Activated CD8-positive, alpha-beta T cell treated with anti-CD3 and anti-CD28 coated beads, Interleukin-2, amount 10 ng/mL, durations not matched to agents 7 days and 5 days (primary cell): ENCODE data around the gene IGF2BP3. TPM values are rescaled to one million over a fixed set of nuclear protein-coding genes. Genes with fewer than 3 reads are reported as not detected.
A peak's percentile ranks its signal among the peaks of the same experiment; 100 is the strongest.

ENCODE experiments used
- ATAC-seq: fragments of 150-1000 bp; cut with Tn5 transposase; one replicate; pipeline ENCODE4 v1.10.0; 2021; ENCODE audit warnings: moderate library complexity
- CTCF ChIA-PET: fragments of 350-600 bp; sonication (Branson Sonifier 250); formaldehyde crosslinking; loops from one replicate; lab custom pipeline; 2021; ENCODE audit warnings: antibody characterized with exemption; lab: Charles Lee
- POLR2A ChIA-PET: fragments of 350-600 bp; sonication (Branson Sonifier 250); formaldehyde crosslinking; loops from one replicate; lab custom pipeline; 2021; ENCODE audit warnings: antibody characterized with exemption; lab: Charles Lee
- DNase-seq: peaks from one replicate; pipeline ENCODE4 v3.0.0-alpha.2; 2020
- H3K27ac Mint-ChIP-seq: one replicate; pipeline ENCODE4 v1.8.0; 2021; ENCODE audit warnings: mild to moderate bottlenecking, mixed read lengths
- H3K27me3 Mint-ChIP-seq: one replicate; pipeline ENCODE4 v1.8.0; 2021; ENCODE audit warnings: low read depth, mixed read lengths
- H3K36me3 Mint-ChIP-seq: one replicate; pipeline ENCODE4 v1.8.0; 2021; ENCODE audit warnings: low read depth, mixed read lengths
- H3K4me1 Mint-ChIP-seq: one replicate; pipeline ENCODE4 v1.8.0; 2021; ENCODE audit warnings: low read depth, mixed read lengths
- H3K4me3 Mint-ChIP-seq: one replicate; pipeline ENCODE4 v1.8.0; 2021; ENCODE audit warnings: mild to moderate bottlenecking, mixed read lengths
- H3K9me3 Mint-ChIP-seq: one replicate; pipeline ENCODE4 v1.8.0; 2022; ENCODE audit warnings: mixed read lengths; ENCODE audit not compliant: insufficient read depth
- total RNA-seq, 2 experiments: library from RNA; stranded (reverse); gene quantifications; one replicate each; pipeline ENCODE4 v1.2.3, GENCODE V29; 2021

IGF2BP3 gene
- total RNA-seq, 2 experiments from 2014 or later = 0.52 to 0.55 TPM

DNA sequence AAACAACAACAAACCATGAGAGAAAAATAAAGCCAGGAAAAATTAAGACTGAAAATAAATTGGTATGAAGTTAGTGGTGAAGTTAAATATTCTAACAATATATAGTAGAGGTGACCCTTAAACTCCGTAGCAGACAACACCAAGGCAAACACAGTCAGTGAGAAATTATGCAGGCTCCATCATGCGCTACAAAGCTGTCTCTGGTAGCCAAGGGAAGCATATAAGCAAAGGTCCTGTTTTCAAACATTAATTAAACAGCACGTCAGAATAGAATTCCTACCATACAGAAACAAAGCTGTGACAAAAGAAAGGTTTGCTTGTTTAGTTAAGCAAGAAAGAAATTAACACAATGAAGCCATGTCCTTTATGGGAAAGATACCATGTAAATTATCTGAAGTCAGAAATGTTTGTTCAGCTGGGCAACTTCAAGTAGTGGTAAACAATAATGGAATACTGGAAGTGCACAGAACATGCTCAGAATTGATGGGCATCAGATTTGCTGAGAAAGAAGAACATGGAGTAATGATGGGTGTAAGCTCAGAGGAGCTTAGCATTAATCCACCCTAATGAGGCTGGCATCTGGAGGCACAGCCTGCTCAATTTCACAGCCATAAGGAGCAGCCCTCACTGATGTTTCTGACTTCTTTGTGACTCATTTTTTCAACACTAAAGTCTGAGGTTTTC, 75.7 kb downstream of the IGF2BP3 start:
- Mint-ChIP-seq H3K36me3 (no peaks in the 10 kb centered on the region), H3K27me3 (peaks cover 11% of the 10 kb centered on the region), H3K4me1 (no peaks in the 10 kb centered on the region), H3K9me3 (no peaks in the 10 kb centered on the region), H3K27ac (no peak overlapping the region), H3K4me3 (no peak overlapping the region)
- no peak for DNase-seq
- ChIA-PET POLR2A (no interaction called here), CTCF (interaction anchor here (0.8 to 1.0 kb wide), 2 partner anchors 9 to 135 kb away, joined by 3 read pairs; no protein-coding TSS in a partner anchor)
- no peak for ATAC-seq

DNA sequence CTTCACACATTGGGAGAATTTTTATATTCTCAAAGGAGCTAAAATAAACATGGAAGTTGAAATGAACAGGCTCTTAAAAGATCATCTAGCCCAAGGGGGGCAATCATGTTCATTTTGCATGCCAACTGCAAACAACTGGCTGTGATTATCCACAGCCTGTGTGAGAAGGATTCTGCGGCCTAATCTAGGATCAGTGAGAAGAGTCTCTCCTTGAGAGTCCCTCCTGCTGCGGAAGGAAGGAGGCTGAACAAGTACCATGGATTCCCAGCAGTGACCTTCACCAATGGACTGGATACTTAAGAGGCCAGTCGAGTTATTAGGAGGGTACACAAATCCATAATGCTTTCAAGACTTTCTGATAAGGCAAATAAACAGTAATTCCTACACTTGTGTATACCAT, 76.7 kb downstream of the IGF2BP3 start:
- H3K36me3 Mint-ChIP-seq = no peaks in the 10 kb centered on the region
- no peak overlapping the region for H3K27ac Mint-ChIP-seq
- H3K9me3 Mint-ChIP-seq = no peaks in the 10 kb centered on the region
- H3K4me1 Mint-ChIP-seq = no peaks in the 10 kb centered on the region
- ChIA-PET POLR2A (no interaction called here), CTCF (no interaction called here)
- DNase-seq = no peak
- ATAC-seq = no peak
- no peak overlapping the region for H3K4me3 Mint-ChIP-seq
- peaks cover 11% of the 10 kb centered on the region for H3K27me3 Mint-ChIP-seq

DNA sequence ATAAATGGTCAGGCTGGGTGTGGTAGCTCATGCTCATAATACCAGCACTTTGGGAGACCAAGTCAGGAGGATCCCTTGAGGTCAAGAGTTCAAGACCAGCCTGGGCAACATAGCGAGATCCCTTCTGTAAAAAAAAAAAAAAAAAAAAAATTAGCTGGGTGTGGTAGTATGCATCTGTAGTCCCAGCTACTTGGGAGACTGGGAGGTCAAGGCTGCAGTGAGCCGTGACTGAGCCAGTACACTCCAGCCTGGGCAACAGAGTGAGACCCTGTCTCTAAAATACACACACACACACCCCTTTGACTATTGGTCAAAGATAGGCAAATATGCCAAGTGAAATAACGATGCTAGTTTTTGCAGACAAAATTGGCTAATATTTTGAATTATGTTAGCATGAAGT, 80.6 kb downstream of the IGF2BP3 start:
- ChIA-PET CTCF (no interaction called here), POLR2A (no interaction called here)
- H3K27me3 Mint-ChIP-seq = peaks cover 5% of the 10 kb centered on the region
- ATAC-seq (no peak), DNase-seq (no peak)
- H3K36me3 Mint-ChIP-seq = no peaks in the 10 kb centered on the region
- no peak overlapping the region for H3K27ac Mint-ChIP-seq
- H3K9me3 Mint-ChIP-seq = no peaks in the 10 kb centered on the region
- H3K4me3 Mint-ChIP-seq = no peak overlapping the region
- H3K4me1 Mint-ChIP-seq = peaks cover 1% of the 10 kb centered on the region

DNA sequence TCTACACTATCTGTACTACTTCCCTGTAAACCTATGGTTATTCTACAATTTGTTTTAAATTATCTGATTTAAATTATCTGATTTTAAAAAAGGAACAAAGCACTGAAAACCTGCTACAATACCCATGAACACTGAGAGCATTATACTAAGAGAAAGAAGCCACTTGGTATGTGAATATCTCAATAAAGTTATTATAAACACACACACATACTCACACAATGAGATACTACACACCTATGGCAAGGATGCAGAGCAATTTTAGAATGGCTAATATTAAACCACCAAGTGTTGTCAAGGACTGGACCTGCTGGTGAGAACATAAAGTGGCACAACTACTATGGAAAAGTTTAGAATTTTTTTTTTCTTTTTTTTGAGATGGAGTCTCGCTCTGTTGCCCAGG, 82.7 kb downstream of the IGF2BP3 start:
- no peak overlapping the region for H3K27ac Mint-ChIP-seq
- no peak for DNase-seq
- H3K4me1 Mint-ChIP-seq = peaks cover 1% of the 10 kb centered on the region
- peaks cover 2% of the 10 kb centered on the region for H3K27me3 Mint-ChIP-seq
- CTCF ChIA-PET = no interaction called here
- H3K4me3 Mint-ChIP-seq = no peak overlapping the region
- no peak for ATAC-seq
- POLR2A ChIA-PET = no interaction called here
- H3K36me3 Mint-ChIP-seq = no peaks in the 10 kb centered on the region
- H3K9me3 Mint-ChIP-seq = no peaks in the 10 kb centered on the region

DNA sequence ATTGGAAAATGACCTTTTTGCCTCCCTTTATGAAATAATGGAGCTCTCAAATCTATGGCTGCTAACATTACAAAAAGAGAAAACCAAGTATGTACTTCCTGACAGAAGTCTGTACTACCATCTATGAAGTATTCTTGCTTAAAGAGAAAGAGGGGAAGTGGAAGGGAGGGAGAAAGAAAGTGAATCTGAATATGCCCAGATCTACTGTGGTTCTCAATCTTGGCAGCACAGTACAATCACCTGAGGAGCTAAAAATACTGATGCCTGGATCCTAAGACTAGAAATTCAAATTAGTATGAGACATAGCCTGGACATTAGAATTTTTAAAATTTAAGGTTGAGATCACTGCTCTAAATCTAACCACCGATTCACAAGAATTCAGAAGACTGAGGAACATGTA, 85.2 kb downstream of the IGF2BP3 start:
- Mint-ChIP-seq H3K9me3 (no peaks in the 10 kb centered on the region), H3K4me1 (peaks cover 6% of the 10 kb centered on the region), H3K4me3 (no peak overlapping the region), H3K27ac (no peak overlapping the region), H3K36me3 (no peaks in the 10 kb centered on the region), H3K27me3 (peaks cover 2% of the 10 kb centered on the region)
- ATAC-seq (no peak), DNase-seq (no peak)
- ChIA-PET CTCF (interaction anchor here (1.3 kb wide), 1 partner anchor 109 kb away, joined by 3 read pairs; no protein-coding TSS in a partner anchor), POLR2A (no interaction called here)

DNA sequence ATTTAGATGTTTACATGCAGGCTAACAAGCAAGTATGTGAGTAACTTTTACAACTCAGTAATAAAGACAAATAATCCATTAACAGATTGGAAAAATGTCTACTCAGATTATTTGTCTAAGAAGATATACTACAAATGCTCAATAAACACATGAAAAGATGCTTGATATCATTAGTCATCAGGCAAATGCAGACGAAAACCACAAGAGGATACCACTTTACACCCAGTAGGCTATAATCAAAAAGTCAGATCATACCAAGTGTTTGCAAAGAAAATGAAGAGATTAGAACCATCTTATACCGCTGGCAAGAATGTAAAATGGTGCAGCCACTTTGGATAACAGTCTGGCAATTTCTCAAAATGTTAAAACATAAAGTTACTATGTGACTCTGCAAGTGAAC, 87.1 kb downstream of the IGF2BP3 start:
- Mint-ChIP-seq H3K27ac (no peak overlapping the region), H3K4me1 (peaks cover 6% of the 10 kb centered on the region), H3K27me3 (peaks cover 2% of the 10 kb centered on the region), H3K36me3 (no peaks in the 10 kb centered on the region), H3K9me3 (no peaks in the 10 kb centered on the region), H3K4me3 (no peak overlapping the region)
- ATAC-seq (no peak), DNase-seq (no peak)
- POLR2A ChIA-PET = no interaction called here
- CTCF ChIA-PET = interaction anchor here (1.1 kb wide), 1 partner anchor 109 kb away, joined by 3 read pairs; no protein-coding TSS in a partner anchor

DNA sequence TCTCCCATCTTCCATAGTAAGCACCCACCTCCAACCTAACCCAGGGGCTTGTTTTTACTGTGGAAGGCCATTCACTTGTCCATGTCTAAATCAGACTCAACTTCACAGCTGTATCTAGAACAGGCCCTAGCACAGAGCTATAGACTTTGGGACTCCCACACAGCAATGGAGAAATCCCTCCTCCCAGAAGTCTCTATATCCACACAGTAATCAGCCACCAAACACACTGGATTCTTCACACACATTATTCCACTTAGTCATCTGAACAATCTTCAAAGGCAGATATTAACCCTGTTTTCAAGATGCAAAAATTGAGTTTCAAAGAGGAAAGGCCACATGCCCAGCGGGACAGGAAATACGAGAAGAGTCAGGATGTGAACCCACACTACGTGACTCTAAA, 89.3 kb downstream of the IGF2BP3 start:
- Mint-ChIP-seq H3K4me1 (peaks cover 11% of the 10 kb centered on the region), H3K4me3 (no peak overlapping the region), H3K9me3 (no peaks in the 10 kb centered on the region), H3K27me3 (peaks cover 2% of the 10 kb centered on the region), H3K27ac (peak overlapping the region; percentile 9), H3K36me3 (peaks cover 1% of the 10 kb centered on the region)
- DNase-seq = no peak
- no peak for ATAC-seq
- ChIA-PET POLR2A (no interaction called here), CTCF (interaction anchor here (1.4 to 1.6 kb wide), 2 partner anchors 82 to 108 kb away, joined by 4 read pairs; no protein-coding TSS in a partner anchor)

DNA sequence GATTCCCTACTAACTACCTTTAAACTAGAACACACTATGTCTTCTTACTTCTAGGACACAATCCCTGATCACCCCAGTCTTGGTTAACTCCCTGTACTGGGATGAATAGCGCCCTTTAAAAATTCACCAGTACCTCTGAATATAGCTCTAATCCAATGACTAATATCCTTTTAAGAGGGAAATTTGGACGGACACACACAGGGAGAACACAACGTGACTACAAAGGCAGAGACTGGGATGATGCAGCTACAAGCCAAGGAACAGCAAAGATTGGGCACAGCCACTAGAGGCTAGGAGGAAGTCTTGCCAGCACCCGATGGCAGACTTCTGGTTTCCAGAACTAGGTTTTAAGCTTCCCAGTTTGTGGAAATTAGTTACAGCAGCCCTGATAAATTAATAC, 89.7 kb downstream of the IGF2BP3 start:
- peaks cover 4% of the 10 kb centered on the region for H3K27me3 Mint-ChIP-seq
- peaks cover 3% of the 10 kb centered on the region for H3K36me3 Mint-ChIP-seq
- ATAC-seq = no peak
- peaks cover 11% of the 10 kb centered on the region for H3K4me1 Mint-ChIP-seq
- H3K4me3 Mint-ChIP-seq = no peak overlapping the region
- DNase-seq = no peak
- ChIA-PET CTCF (interaction anchor here (1.4 to 1.6 kb wide), 2 partner anchors 83 to 107 kb away, joined by 4 read pairs; no protein-coding TSS in a partner anchor), POLR2A (no interaction called here)
- H3K27ac Mint-ChIP-seq = no peak overlapping the region
- H3K9me3 Mint-ChIP-seq = no peaks in the 10 kb centered on the region

DNA sequence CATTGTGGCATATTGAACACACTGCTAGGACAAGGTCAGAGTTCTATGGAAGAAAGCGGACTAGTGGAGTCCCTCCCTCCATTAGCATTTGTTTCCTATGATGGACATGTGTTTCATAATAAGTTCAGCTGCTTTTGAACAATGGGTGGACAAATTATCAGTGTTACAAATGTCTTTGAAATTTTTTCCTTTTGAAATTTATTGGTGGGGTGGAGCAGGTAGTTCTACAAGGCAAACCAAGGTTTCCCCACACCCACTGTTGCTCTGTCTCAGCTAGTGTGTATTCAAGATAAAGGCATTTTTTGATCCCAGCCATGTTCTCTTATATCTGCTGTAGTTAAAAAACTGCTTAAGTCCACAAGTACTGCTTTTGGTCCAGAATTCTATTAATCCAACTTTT, 91.3 kb downstream of the IGF2BP3 start:
- no peak overlapping the region for H3K27ac Mint-ChIP-seq
- peaks cover 4% of the 10 kb centered on the region for H3K27me3 Mint-ChIP-seq
- DNase-seq = no peak
- H3K4me3 Mint-ChIP-seq = no peak overlapping the region
- no peaks in the 10 kb centered on the region for H3K9me3 Mint-ChIP-seq
- ChIA-PET POLR2A (no interaction called here), CTCF (interaction anchor here (1.2 kb wide), 1 partner anchor 21 kb away, joined by 3 read pairs; no protein-coding TSS in a partner anchor)
- ATAC-seq = no peak
- H3K4me1 Mint-ChIP-seq = peaks cover 10% of the 10 kb centered on the region
- peaks cover 3% of the 10 kb centered on the region for H3K36me3 Mint-ChIP-seq

DNA sequence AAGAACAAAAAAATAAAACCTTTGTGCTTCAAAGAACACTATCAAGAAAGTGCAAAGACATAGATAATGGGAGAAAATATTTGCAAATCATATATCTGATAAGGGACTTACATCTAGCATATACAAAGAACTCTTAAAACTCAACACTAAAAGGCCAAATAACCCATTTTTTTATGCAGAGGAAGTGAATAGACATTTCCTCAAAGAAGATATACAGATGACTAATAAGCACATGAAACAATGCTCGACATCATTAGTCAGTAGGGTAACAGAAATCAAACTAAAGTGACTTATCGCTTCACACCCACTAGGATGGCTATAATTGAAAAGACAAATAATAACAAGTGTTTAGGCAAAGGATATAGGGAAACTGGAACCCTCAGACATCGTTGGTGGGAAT, 93.2 kb downstream of the IGF2BP3 start:
- Mint-ChIP-seq H3K27ac (no peak overlapping the region), H3K9me3 (no peaks in the 10 kb centered on the region), H3K36me3 (peaks cover 3% of the 10 kb centered on the region), H3K4me1 (peaks cover 27% of the 10 kb centered on the region), H3K27me3 (peaks cover 2% of the 10 kb centered on the region), H3K4me3 (no peak overlapping the region)
- DNase-seq = no peak
- no peak for ATAC-seq
- ChIA-PET CTCF (no interaction called here), POLR2A (no interaction called here)

DNA sequence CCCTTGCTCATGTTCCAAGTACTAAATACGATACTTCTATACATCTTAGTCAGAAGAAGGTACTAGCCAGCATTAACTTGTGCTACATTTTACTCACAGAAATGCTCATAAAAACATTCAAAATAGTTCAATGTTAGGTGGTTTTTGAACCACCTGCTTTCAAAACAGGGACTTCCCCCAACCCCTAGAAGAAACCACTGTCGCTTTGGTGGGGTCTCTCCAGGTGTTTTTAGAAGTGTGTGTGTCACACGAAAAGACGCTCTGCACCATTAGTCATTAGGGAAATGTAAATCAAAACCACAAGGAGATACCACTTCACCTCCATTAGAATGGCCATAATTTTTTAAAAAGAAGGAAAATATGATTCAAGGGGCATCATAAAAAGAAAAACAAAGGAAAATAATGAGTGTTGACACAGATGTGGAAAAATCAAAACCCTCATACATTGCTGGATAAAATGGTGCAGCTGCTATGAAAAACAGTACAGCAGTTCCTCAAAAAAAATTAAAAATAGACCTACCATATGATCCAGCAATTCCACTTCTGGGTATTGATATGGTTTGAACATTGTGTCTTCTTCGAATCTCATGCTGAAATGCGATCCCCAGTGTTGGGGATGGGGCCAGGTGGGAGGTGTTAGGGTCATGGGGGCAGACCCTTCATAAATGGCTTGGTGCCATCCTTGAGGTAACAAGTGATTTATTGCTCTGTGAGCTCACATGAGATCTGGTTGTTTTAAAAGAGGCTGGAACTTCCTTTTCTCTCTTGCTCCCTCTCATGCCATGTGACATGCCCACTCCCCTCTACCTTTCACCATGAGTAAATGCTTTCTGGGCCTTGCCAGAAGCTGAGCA, 96.9 kb downstream of the IGF2BP3 start:
- H3K4me3 Mint-ChIP-seq = peak overlapping the region; percentile 19

DNA sequence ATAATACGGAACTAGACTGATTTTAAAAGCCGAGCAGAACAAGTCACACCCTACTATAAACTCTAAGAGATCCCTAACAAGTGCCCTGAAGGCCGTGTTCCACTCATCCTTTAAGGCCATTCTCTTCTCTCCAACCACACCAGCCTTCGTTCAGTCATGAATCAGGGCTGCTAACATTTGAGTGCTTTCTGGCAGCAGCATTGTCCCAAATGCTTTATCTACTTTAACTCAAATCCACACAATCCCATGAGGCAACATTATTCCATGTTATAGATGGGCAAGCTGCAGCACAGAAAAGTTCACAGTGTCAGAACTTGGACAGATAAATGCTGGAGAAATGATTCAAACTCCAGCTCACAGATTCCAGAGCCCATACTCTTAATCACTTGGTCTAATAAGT, 97.7 kb downstream of the IGF2BP3 start:
- ChIA-PET POLR2A (no interaction called here), CTCF (interaction anchor here (0.7 to 2.3 kb wide), 2 partner anchors 14 to 174 kb away, joined by 5 to 6 read pairs; no protein-coding TSS in a partner anchor)
- no peaks in the 10 kb centered on the region for H3K9me3 Mint-ChIP-seq
- no peak overlapping the region for H3K4me3 Mint-ChIP-seq
- H3K27ac Mint-ChIP-seq = no peak overlapping the region
- ATAC-seq = no peak
- peaks cover 41% of the 10 kb centered on the region for H3K4me1 Mint-ChIP-seq
- peaks cover 3% of the 10 kb centered on the region for H3K36me3 Mint-ChIP-seq
- H3K27me3 Mint-ChIP-seq = peaks cover 4% of the 10 kb centered on the region
- DNase-seq = no peak

More for the DNA sequence above, 96.9 kb downstream of the IGF2BP3 start:
- H3K4me1 Mint-ChIP-seq = peaks cover 35% of the 10 kb centered on the region
- no peaks in the 10 kb centered on the region for H3K9me3 Mint-ChIP-seq
- H3K36me3 Mint-ChIP-seq = peaks cover 3% of the 10 kb centered on the region
- DNase-seq (peak; percentile 52), ATAC-seq (peak; percentile 68)
- POLR2A ChIA-PET = no interaction called here
- peaks cover 4% of the 10 kb centered on the region for H3K27me3 Mint-ChIP-seq
- CTCF ChIA-PET = interaction anchor here (0.7 to 2.3 kb wide), 2 partner anchors 15 to 173 kb away, joined by 5 to 6 read pairs; no protein-coding TSS in a partner anchor
- no peak overlapping the region for H3K27ac Mint-ChIP-seq
